GM12878 (cell line): ENCODE results near the gene ZNF385D.

Experiments used
- HDAC6 ChIP-seq: fragments of 200-600 bp; sonication (generic); IDR thresholded peaks from one replicate; pipeline ENCODE4 v1.8.0; 2017; ENCODE audit warnings: antibody characterized with exemption; ENCODE audit not compliant: unreplicated experiment
- TAF1 ChIP-seq: IDR thresholded peaks from 2 replicates; pipeline ENCODE4 v1.6.1; 2011; ENCODE audit warnings: mild to moderate bottlenecking, low read depth, low read length, borderline replicate concordance

GRCh38 chr3:21754839-21755238, 3.8 kb upstream of the ZNF385D start:
- TF ChIP-seq TAF1, result no peak
- no peak for TF ChIP-seq HDAC6
